ENCODE measurements around the gene TMEM198.

TMEM198 gene, protein sequence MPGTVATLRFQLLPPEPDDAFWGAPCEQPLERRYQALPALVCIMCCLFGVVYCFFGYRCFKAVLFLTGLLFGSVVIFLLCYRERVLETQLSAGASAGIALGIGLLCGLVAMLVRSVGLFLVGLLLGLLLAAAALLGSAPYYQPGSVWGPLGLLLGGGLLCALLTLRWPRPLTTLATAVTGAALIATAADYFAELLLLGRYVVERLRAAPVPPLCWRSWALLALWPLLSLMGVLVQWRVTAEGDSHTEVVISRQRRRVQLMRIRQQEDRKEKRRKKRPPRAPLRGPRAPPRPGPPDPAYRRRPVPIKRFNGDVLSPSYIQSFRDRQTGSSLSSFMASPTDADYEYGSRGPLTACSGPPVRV

DNA sequence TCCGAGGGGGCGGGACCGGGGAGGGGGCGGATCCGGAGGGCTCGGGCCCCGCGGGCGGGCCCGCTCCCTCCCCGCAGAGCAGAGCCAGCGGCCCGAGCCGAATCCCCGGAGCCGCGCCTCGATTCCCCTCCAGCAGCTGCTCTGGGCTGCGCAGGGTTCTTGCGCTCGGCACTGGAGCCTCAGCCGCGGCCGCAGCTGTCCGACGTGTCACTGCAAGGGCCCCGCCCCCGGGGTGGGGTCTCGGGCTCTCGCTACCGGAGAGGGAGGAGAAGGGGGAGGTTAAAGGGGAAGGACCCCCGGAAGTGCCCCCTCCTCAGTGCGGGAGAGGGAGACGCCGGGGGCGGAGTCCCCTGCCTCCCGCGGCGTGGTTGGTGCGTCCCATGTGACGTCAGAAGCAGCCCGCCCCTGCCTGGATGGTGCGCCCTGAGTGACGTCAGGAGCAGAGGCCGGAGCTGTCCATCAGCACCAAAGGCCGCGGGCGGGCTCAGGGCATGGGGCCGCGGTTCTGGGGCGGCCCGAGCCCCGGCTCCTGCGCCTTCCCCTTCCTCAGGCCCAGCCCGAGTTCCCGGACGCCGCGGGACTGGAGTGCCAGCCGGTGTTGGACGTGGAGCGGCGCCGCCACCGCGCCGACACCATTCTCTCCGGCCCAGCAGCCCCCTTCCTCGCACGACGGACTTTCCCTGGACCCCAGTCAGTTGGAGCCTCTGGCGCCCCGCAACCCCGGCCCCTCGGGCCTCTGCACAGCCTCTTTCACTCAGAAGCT is at the start of gene TMEM198, which contains the start of gene CHPF:
TSS of gene TMEM198 (plus strand) at position 433 of the 763 bp plus-strand sequence. CDS start 700 bp downstream, outside the sequence.
TSS of gene CHPF (minus strand) at position 214 of the 763 bp plus-strand sequence. CDS start 271 bp downstream, outside the sequence.
- H3K27ac ChIP-seq = peak within 1 kb of the TSS; percentile 79
- TF ChIP-seq, protein P1, sequence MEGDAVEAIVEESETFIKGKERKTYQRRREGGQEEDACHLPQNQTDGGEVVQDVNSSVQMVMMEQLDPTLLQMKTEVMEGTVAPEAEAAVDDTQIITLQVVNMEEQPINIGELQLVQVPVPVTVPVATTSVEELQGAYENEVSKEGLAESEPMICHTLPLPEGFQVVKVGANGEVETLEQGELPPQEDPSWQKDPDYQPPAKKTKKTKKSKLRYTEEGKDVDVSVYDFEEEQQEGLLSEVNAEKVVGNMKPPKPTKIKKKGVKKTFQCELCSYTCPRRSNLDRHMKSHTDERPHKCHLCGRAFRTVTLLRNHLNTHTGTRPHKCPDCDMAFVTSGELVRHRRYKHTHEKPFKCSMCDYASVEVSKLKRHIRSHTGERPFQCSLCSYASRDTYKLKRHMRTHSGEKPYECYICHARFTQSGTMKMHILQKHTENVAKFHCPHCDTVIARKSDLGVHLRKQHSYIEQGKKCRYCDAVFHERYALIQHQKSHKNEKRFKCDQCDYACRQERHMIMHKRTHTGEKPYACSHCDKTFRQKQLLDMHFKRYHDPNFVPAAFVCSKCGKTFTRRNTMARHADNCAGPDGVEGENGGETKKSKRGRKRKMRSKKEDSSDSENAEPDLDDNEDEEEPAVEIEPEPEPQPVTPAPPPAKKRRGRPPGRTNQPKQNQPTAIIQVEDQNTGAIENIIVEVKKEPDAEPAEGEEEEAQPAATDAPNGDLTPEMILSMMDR (conservative IDR thresholded peaks at IDR 0.05) = no peak
- TF ChIP-seq ZFX (IDR thresholded peaks at IDR 0.05) = no peak; the same call in 1 of the 2 replicates

DNA sequence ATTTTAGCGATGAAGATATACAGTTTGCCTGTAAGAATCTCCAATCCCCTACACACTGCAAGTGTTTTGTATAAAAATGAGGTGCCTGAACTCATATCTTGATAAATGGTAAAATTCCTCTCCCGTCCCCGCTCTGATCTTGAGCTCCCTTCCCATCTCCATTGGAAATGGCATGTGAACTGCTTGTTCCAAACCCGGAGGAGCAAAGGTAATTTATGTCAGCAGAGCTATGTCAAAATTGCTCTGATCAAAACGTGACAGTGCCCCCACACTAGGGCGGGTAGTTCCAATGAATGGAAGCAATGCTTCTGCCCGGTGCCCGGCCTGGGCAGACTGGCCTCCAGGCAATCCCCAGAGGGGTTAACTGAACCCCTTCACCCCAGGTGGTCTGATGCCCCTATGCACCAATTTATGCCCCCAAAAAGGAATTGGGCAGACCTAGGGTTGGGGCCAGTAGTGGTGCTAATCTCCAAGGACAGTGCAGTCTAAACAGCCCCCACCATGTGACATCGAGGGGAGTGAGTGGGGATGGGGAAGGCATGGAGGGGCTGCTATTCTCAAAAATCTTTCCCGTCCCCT is 48.8 kb upstream of the TMEM198 start:
- TF ChIP-seq ZFX (IDR thresholded peaks at IDR 0.05) = no peak
- TF ChIP-seq, protein P1 (conservative IDR thresholded peaks at IDR 0.05) = no peak

DNA sequence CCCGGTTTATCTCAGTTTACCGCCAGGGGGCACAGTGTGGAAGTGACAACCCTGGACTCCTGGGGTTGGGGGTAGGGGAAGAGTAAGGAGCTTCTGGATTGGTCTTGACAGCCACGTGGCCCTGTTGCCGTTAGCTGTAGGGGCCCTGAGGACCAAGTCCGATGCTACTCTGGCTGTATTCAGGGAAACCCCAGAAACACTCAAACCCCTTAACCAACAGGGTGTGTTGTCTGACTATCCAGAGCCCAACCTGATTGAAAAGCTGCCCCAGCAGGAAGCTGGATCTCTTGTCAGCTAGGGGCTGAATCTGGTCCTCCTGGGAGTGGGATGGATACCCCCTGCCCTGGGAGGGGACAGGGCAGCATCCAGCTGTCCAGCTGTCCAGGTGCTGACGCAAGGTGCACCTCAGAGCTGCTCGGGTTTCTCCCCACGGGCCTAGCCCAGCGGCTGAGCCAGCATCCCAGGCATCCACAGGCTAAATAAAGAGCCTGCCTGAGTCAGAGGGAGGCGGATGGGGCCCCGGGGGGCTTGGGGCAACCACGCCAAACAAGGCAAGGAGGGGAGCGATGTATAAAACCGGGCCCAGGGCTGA is 48.2 kb upstream of the TMEM198 start:
- no peak overlapping the region for H3K27ac ChIP-seq
- no peak for TF ChIP-seq ZFX (IDR thresholded peaks at IDR 0.05)
- TF ChIP-seq, protein P1 (conservative IDR thresholded peaks at IDR 0.05) = peak; percentile 69

More for the DNA sequence above, 48.8 kb upstream of the TMEM198 start:
- no peak overlapping the region for H3K27ac ChIP-seq

DNA sequence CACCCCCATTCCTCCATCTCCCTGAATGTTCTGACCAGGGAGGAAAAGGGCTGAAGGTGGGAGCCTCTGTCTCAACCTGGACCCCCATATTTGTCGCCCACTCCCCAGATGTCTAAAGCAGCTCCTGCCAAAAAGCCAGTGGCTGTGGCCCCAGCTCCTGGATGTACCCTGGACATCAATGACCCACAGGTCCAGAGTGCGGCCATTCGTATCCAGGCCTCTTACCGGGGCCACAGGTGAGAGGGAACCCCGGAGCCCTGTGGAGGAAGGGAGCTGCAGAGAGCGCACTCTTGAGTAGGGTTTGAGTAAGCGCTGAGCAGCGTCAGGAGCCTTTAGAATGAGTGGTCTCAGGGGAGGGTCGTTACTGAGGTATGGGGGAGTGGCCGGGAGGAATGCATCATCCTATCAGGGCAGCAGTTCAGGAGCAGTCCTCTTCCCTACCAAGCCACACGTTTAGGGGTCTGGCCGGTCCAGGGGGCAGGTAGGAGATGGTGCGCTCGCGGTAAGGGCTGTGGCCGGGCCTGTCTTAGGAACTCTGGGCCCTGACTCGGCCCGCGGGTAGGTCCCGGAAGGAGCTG is 47.5 kb upstream of the TMEM198 start:
- TF ChIP-seq, protein P1 (conservative IDR thresholded peaks at IDR 0.05) = no peak
- no peak overlapping the region for H3K27ac ChIP-seq

DNA sequence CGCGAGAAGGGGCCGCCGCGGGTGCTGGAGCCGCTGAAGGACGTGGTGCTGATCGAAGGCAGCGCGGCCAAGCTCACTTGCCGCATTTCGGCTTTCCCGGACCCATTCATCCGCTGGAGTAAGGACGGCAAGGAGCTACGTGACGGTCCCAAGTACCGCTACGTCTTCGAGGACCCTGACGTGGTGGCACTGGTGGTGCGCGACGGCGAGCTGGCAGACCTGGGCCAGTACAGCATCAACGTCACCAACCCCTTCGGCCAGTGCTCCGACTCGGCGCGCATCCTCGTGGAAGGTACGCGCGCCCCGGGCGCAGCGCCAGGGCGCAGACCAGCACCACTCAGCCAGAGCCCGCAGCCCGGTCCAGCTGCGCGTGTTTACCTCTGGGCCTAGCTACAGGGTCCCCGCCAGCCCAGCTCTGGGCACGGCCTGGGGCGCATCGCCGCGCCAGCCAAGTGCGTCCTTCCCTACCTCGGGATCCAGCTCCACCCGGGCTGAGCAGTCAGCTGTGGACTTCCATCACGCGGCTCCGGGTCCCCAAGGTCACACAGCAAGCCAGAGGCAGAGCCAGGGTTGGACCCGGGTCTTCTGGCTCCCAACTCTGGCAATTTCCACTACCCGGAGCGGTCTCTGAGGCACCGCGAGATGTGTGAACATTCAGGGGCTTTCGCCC is 46.9 kb upstream of the TMEM198 start:
- H3K27ac ChIP-seq = no peak overlapping the region
- TF ChIP-seq ZFX (IDR thresholded peaks at IDR 0.05) = no peak
- TF ChIP-seq, protein P1 (conservative IDR thresholded peaks at IDR 0.05) = no peak

DNA sequence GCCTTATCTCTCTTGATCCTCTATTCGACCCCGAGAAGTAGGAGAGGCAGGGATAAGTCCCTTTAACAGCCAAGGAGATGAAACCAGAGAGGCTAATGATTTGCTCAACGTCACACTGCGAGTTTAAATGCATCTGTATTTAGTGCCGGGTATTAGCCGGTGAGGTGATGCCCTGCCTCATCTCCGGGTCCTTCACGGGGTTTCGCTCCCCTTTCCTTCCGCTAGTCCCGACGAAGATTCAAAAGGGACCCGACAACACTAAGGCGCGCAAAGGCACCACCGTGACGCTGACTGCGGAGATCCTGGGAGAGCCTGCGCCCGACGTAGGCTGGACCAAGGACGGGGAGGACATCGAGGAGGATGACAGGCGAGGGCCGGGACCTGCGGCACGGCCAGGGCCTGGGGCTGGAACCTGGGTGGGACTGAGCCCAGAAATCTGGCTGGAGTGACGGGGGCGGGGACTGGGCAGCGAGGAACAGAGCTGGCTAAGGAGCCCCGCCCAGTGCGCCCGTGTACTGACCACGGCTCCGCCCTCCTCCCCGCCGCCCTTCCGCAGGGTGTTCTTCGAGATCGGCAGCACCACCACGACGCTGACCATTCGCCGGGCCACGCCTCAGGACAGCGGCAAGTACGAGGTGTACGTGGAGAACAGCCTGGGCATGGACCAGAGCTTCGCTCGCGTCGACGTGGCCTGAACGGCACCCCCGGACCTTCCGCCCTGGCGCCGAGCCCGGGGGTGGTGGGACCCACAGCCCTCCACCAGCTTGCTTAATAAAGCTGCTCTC is 46.1 kb upstream of the TMEM198 start:
- H3K27ac ChIP-seq = peak overlapping the region; percentile 78
- no peak for TF ChIP-seq ZFX (IDR thresholded peaks at IDR 0.05)
- TF ChIP-seq, protein P1 (conservative IDR thresholded peaks at IDR 0.05) = no peak

All from C4-2B (cell line).